ENCODE results near the gene DNAJB12. TPM values are rescaled to one million over a fixed set of nuclear protein-coding genes. Genes with fewer than 3 reads are reported as not detected.

The DNAJB12 gene
- polyA plus RNA-seq, 1 donor (not counting 4 experiments of a cell fraction or from before 2014, with no cell fraction given), result 12.0 TPM

DNA sequence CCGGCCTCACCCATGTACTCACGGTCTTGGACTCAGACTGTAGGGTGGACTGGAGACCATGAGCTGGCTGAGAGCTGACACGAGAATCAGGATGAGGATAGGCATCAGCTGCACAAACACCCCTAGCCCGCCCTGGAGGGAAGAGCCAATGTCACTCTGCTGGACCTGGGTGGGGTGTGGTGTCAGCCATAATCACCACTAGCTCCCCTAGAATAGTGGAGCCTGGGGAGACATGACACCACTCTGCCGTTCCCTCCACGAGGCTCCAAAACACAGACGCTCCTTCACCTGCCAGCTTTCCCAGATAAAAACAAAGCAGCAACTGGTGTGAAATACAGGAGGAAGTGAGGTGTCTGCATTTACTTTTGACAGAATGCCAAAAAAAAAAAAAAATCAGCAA lies 16.5 kb downstream of the DNAJB12 start:
- H3K27ac ChIP-seq (ENCODE audit: control insufficient read depth, insufficient read depth, low read length), result no peak overlapping the region
- dilution Hi-C loops (cut with MboI; ENCODE audit: extremely low pct_ligation_motif_present, low sequenced_read_pairs), result no loop called here
- TF ChIP-seq, protein P1, sequence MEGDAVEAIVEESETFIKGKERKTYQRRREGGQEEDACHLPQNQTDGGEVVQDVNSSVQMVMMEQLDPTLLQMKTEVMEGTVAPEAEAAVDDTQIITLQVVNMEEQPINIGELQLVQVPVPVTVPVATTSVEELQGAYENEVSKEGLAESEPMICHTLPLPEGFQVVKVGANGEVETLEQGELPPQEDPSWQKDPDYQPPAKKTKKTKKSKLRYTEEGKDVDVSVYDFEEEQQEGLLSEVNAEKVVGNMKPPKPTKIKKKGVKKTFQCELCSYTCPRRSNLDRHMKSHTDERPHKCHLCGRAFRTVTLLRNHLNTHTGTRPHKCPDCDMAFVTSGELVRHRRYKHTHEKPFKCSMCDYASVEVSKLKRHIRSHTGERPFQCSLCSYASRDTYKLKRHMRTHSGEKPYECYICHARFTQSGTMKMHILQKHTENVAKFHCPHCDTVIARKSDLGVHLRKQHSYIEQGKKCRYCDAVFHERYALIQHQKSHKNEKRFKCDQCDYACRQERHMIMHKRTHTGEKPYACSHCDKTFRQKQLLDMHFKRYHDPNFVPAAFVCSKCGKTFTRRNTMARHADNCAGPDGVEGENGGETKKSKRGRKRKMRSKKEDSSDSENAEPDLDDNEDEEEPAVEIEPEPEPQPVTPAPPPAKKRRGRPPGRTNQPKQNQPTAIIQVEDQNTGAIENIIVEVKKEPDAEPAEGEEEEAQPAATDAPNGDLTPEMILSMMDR (optimal IDR thresholded peaks at IDR 0.05 in 1 of 3, IDR thresholded peaks at IDR 0.05 in 1 of 3, conservative IDR thresholded peaks at IDR 0.05 in 1 of 3; ENCODE audit: extremely low read depth in 1 of 3, insufficient read depth in 2 of 3, low read length in 3 of 3), result no peak
- no peak for TF ChIP-seq EZH2 (IDR thresholded peaks at IDR 0.05; ENCODE audit: low read length)
- no peaks in the 10 kb centered on the region for H4K20me1 ChIP-seq (ENCODE audit: control insufficient read depth, extremely low read depth, insufficient read depth, low read length)
- H3K4me1 ChIP-seq (ENCODE audit: control insufficient read depth, extremely low read depth, insufficient read depth, low read length), result peaks cover 18% of the 10 kb centered on the region
- no peak overlapping the region for H3K4me2 ChIP-seq (ENCODE audit: control insufficient read depth, extremely low read depth, insufficient read depth, low read depth, low read length)
- H3K27me3 ChIP-seq (ENCODE audit: control insufficient read depth, extremely low read depth, insufficient read depth, low read length), result no peaks in the 10 kb centered on the region
- H2AFZ ChIP-seq (ENCODE audit: control insufficient read depth, low read length), result no peak overlapping the region
- H3K36me3 ChIP-seq (ENCODE audit: control insufficient read depth in 2 of 2, extremely low read depth in 1 of 2, insufficient read depth in 2 of 2, low read length in 2 of 2), result peaks cover 35 to 50% of the 10 kb centered on the region in 2 experiments
- H3K9ac ChIP-seq (ENCODE audit: control insufficient read depth, extremely low read depth, insufficient read depth, low read length), result no peak overlapping the region
- no peaks in the 10 kb centered on the region for H3K9me1 ChIP-seq (ENCODE audit: control insufficient read depth, extremely low read depth, insufficient read depth, low read length)
- no peak for DNase-seq (ENCODE audit: low read depth, low spot score)
- H3K79me2 ChIP-seq (ENCODE audit: control insufficient read depth, insufficient read depth, low read length), result no peaks in the 10 kb centered on the region
- no peak overlapping the region for H3K4me3 ChIP-seq (ENCODE audit: control insufficient read depth in 2 of 3, extremely low read depth in 1 of 3, insufficient read depth in 2 of 3, low read depth in 1 of 3, low read length in 3 of 3)
- no peak for FAIRE-seq
- no peaks in the 10 kb centered on the region for H3K9me3 ChIP-seq (ENCODE audit: control insufficient read depth, low read depth, low read length)

GRCh38 chr10:72337722-72338121 lies 17.0 kb downstream of the DNAJB12 start:
- Histone ChIP-seq H3K36me3 (ENCODE audit: control insufficient read depth in 2 of 2, extremely low read depth in 1 of 2, insufficient read depth in 2 of 2, low read length in 2 of 2) (peaks cover 34 to 48% of the 10 kb centered on the region in 2 experiments), H3K9ac (ENCODE audit: control insufficient read depth, extremely low read depth, insufficient read depth, low read length) (no peak overlapping the region), H3K9me1 (ENCODE audit: control insufficient read depth, extremely low read depth, insufficient read depth, low read length) (no peaks in the 10 kb centered on the region), H3K9me3 (ENCODE audit: control insufficient read depth, low read depth, low read length) (no peaks in the 10 kb centered on the region), H3K4me3 (ENCODE audit: control insufficient read depth in 2 of 3, extremely low read depth in 1 of 3, insufficient read depth in 2 of 3, low read depth in 1 of 3, low read length in 3 of 3) (no peak overlapping the region), H3K27me3 (ENCODE audit: control insufficient read depth, extremely low read depth, insufficient read depth, low read length) (no peaks in the 10 kb centered on the region), H3K79me2 (ENCODE audit: control insufficient read depth, insufficient read depth, low read length) (no peaks in the 10 kb centered on the region), H3K4me1 (ENCODE audit: control insufficient read depth, extremely low read depth, insufficient read depth, low read length) (peaks cover 18% of the 10 kb centered on the region), H4K20me1 (ENCODE audit: control insufficient read depth, extremely low read depth, insufficient read depth, low read length) (no peaks in the 10 kb centered on the region), H3K4me2 (ENCODE audit: control insufficient read depth, extremely low read depth, insufficient read depth, low read depth, low read length) (no peak overlapping the region), H3K27ac (ENCODE audit: control insufficient read depth, insufficient read depth, low read length) (no peak overlapping the region), H2AFZ (ENCODE audit: control insufficient read depth, low read length) (no peak overlapping the region)
- DNase-seq (ENCODE audit: low read depth, low spot score) (no peak), FAIRE-seq (no peak)
- TF ChIP-seq EZH2 (IDR thresholded peaks at IDR 0.05; ENCODE audit: low read length), result no peak
- TF ChIP-seq, protein P1 (optimal IDR thresholded peaks at IDR 0.05 in 1 of 3, IDR thresholded peaks at IDR 0.05 in 1 of 3, conservative IDR thresholded peaks at IDR 0.05 in 1 of 3; ENCODE audit: extremely low read depth in 1 of 3, insufficient read depth in 2 of 3, low read length in 3 of 3), result no peak
- dilution Hi-C loops (cut with MboI; ENCODE audit: extremely low pct_ligation_motif_present, low sequenced_read_pairs), result no loop called here

Data from keratinocyte (primary cell).